Activated naive CD4-positive, alpha-beta T cell treated with anti-CD3 and anti-CD28 coated beads, Interleukin-2, amount 10 ng/mL, durations not matched to agents 7 days and 5 days (primary cell): ENCODE results near the gene PRR11.
"Not testable (repeated sequence)": the region's sequence is repeated elsewhere in the genome, so short reads cannot be mapped to it uniquely, and the experiment has no call there.

Experiments used
- CTCF ChIA-PET: fragments of 350-600 bp; sonication (Branson Sonifier 250); formaldehyde crosslinking; loops from one replicate; lab custom pipeline; 2021; ENCODE audit warnings: antibody characterized with exemption; lab: Charles Lee
- DNase-seq: peaks from one replicate; pipeline ENCODE4 v3.0.0-alpha.2; 2020
- H3K27ac Mint-ChIP-seq: one replicate; pipeline ENCODE4 v1.8.0; 2021; ENCODE audit warnings: mild to moderate bottlenecking, moderate library complexity, mixed read lengths
- H3K27me3 Mint-ChIP-seq: one replicate; pipeline ENCODE4 v1.8.0; 2021; ENCODE audit warnings: mild to moderate bottlenecking, mixed read lengths
- H3K36me3 Mint-ChIP-seq: one replicate; pipeline ENCODE4 v1.8.0; 2021; ENCODE audit warnings: mixed read lengths
- H3K4me1 Mint-ChIP-seq: one replicate; pipeline ENCODE4 v1.8.0; 2021; ENCODE audit warnings: mixed read lengths
- H3K4me3 Mint-ChIP-seq: one replicate; pipeline ENCODE4 v1.8.0; 2021; ENCODE audit warnings: mild to moderate bottlenecking, moderate library complexity, mixed read lengths
- H3K9me3 Mint-ChIP-seq: one replicate; pipeline ENCODE4 v1.8.0; 2021; ENCODE audit warnings: mixed read lengths

Gene PRR11

DNA sequence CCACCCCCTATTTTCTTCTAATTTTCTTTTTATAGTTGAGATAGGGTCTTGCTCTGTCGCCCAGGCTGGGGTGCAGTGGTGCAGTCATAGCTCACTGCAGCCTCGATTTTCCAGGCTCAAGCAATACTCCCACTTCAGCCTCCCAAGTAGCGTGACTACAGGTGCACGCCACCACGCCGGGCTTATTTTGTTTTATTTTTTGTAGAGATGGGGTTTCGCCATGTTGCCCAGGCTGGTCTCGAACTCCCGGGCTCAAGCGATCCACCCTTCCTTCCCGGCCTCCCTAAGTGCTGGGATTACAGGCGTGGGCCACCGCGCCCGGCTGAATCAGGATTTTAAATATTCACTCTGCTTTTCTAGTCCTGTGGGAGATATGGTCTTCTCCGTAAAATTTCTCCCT, 63.8 kb downstream of the PRR11 start:
- Mint-ChIP-seq H3K27me3 (peaks cover 15% of the 10 kb centered on the region), H3K4me1 (peaks cover 18% of the 10 kb centered on the region), H3K27ac (no peak overlapping the region), H3K36me3 (no peaks in the 10 kb centered on the region), H3K9me3 (no peaks in the 10 kb centered on the region), H3K4me3 (no peak overlapping the region)
- DNase-seq, result no peak
- CTCF ChIA-PET, result interaction anchor here (1.0 to 1.1 kb wide), 2 partner anchors 8 to 91 kb away, joined by 4 to 7 read pairs; no protein-coding TSS in a partner anchor

DNA sequence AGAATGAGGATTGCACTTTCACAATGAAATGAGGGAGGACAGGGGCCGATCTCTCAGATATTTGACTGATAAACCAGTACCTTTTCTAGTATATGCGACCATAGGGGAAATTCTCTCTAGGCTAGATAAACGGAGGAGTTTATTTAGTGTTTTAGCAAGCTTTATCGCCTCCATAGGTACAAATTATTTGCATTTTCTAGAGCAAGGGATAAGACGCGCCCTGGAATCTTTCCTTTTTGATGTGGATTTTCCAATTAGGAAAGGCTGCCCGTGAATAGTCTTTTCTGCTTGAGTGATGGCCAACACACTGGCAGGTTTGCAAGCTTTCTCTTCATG, 64.4 kb downstream of the PRR11 start:
- Mint-ChIP-seq H3K9me3 (no peaks in the 10 kb centered on the region), H3K27me3 (peaks cover 15% of the 10 kb centered on the region), H3K4me3 (peak overlapping the region; percentile 96), H3K36me3 (no peaks in the 10 kb centered on the region), H3K27ac (peak overlapping the region; percentile 92), H3K4me1 (peaks cover 18% of the 10 kb centered on the region)
- no peak for DNase-seq
- CTCF ChIA-PET, result interaction anchor here (0.5 to 1.1 kb wide), 8 partner anchors 9 to 221 kb away, joined by 3 to 7 read pairs (median 4); no protein-coding TSS in a partner anchor

DNA sequence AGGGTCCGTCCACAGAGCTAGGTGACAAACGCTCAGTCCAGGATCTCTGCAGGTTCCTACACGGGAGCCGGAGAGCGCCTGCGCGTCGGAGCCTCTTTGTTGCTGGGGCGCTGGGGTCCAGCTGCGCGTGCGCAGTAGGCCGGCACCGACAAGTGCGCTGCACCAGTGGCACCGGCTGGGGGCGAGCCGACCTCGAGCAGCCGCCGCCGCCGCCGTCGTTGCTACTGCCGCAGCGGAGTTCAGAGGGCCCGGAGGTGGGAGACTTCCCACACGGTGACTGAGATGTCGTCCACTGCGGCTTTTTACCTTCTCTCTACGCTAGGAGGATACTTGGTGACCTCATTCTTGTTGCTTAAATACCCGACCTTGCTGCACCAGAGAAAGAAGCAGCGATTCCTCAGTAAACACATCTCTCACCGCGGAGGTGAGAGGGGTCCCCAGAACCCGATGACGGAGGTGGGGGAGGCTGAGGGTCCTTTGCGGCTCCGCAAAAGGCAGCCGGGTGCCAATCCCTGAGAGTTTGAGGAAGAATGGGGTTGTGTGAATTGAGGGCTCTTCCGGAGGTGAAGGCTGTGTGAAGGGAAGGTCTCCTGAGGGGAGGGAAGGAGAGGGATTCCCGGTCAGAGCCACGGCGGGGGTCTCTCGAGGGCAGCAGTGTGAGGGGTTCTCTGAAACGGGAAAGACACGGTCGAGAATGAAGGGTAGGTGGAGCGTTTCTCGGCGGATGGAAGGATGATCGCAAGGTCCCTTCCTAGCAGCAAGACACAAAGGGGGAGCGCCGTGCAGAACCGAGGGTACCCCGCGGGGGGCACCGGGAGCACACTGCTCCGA, 65.0 kb downstream of the PRR11 start, which contains the start of gene GDPD1:
Gene GDPD1, plus strand, starts transcription at position 184 of the 831 bp plus-strand sequence. Its CDS starts 99 bp downstream, at position 283.
- CTCF ChIA-PET, result interaction anchor here (0.5 to 1.1 kb wide), 8 partner anchors 8 to 221 kb away, joined by 3 to 7 read pairs (median 4); no protein-coding TSS in a partner anchor
- Mint-ChIP-seq H3K27ac (peak within 1 kb of the TSS; percentile 92), H3K4me3 (peak within 1 kb of the TSS; percentile 96), H3K9me3 (no peaks in the 10 kb centered on the region), H3K27me3 (peaks cover 15% of the 10 kb centered on the region), H3K36me3 (no peaks in the 10 kb centered on the region), H3K4me1 (peaks cover 18% of the 10 kb centered on the region)
- DNase-seq, result peak; percentile 98

DNA sequence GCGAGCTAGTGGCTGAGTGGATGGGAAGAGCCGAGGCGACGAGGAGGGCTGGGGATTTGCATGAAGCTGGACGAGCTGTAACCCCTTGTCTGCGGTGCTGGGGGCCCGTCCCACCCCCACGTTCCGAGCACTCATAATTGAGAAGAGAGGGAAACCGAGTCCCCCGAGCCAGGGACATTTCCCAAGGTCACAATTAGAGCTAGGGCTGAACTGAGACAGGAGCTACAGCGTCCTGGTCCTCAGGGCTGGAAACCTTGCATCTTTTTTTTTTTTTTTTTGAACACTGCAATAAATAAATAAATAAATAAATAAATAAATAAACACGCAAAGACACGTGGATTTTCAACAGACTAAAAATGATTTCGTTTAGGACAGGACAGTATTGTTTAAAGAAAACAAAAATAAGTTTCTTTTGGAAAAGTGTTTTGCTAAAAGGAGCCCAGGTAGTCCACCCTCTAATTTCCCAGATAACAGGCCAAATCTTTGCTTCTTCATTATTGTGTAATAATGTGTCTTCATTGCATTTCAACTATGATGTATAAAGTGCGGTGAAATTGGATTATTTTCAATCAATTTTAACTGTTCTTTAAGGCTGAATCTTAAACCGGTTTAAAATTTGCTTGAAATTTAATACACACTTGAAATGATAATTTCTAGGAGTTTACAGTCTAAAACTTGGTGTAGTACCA, 65.8 kb downstream of the PRR11 start:
- CTCF ChIA-PET, result no interaction called here
- Mint-ChIP-seq H3K27ac (peak overlapping the region; percentile 92), H3K4me1 (peaks cover 18% of the 10 kb centered on the region), H3K27me3 (peaks cover 15% of the 10 kb centered on the region), H3K4me3 (peak overlapping the region; percentile 96), H3K9me3 (no peaks in the 10 kb centered on the region), H3K36me3 (no peaks in the 10 kb centered on the region)
- DNase-seq, result no peak

DNA sequence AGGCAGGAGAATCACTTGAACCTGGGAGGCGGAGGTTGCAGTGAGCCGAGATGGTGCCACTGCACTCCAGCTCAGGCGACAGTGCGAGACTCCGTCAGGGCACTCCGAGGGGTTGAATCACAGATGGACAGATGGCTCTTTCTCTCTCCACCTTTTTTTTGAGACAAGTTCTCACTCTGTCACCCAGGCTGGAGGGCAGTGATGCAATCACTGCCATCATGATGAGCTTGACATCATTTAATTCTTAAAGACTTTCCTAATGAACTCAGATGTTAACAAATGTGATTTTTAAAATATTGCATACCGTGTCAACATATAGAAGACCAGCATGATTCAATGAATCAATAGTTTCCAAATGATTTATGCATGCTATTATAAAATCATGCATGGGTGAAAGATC, 68.3 kb downstream of the PRR11 start:
- peaks cover 15% of the 10 kb centered on the region for H3K27me3 Mint-ChIP-seq
- H3K36me3 Mint-ChIP-seq, result no peaks in the 10 kb centered on the region
- no peak overlapping the region for H3K27ac Mint-ChIP-seq
- H3K4me3 Mint-ChIP-seq, result no peak overlapping the region
- no peaks in the 10 kb centered on the region for H3K9me3 Mint-ChIP-seq
- no peak for DNase-seq
- peaks cover 18% of the 10 kb centered on the region for H3K4me1 Mint-ChIP-seq
- CTCF ChIA-PET, result no interaction called here

DNA sequence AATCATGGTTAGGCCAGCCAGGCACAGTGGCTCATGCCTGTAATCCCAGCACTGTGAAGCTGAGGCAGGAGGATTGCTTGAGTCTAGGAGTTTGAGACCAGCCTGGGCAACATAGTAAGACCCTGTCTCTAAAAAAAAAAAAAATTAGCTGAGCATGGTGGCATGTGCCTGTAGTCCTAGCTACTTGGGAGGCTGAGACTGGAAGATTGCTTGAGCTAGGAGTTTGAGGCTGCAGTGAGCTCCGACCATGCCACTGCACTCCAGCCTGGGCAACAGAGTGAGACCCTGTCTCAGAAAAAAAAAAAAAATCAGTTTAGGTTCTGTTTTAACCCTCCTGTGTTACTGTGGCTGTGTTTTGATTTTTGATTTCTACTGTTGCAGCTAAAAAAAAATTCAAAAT, 73.0 kb downstream of the PRR11 start:
- H3K4me1 Mint-ChIP-seq, DNase-seq, H3K4me3 Mint-ChIP-seq, H3K36me3 Mint-ChIP-seq, H3K9me3 Mint-ChIP-seq, H3K27ac Mint-ChIP-seq, H3K27me3 Mint-ChIP-seq: not testable (repeated sequence)
- CTCF ChIA-PET, result interaction anchor here (0.7 to 1.1 kb wide), 2 partner anchors 9 to 1077 kb away, joined by 3 read pairs; partner anchors contain the start of gene GDPD1

DNA sequence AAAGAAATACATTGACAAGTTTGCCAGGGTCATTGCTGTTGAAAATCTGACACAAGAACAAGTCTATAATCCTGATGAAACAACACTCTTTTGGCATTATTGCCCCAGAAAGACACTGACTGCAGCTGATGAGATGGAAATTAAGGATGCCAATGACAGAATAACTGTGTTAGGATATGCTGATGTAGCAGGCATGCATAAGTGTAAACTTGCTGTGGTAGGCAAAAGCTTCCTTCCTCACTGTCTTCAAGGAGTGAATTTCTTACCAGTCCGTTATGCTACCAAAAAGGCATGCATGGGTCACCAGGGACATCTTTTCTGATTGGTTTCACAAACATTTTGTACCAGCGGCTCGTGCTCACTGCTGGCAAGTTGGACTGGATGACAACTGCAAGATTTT, 75.2 kb downstream of the PRR11 start:
- DNase-seq, result no peak
- no peak overlapping the region for H3K27ac Mint-ChIP-seq
- no peak overlapping the region for H3K4me3 Mint-ChIP-seq
- H3K9me3 Mint-ChIP-seq, result no peaks in the 10 kb centered on the region
- CTCF ChIA-PET, result no interaction called here
- H3K36me3 Mint-ChIP-seq, result no peaks in the 10 kb centered on the region
- peaks cover 5% of the 10 kb centered on the region for H3K4me1 Mint-ChIP-seq
- peaks cover 4% of the 10 kb centered on the region for H3K27me3 Mint-ChIP-seq

DNA sequence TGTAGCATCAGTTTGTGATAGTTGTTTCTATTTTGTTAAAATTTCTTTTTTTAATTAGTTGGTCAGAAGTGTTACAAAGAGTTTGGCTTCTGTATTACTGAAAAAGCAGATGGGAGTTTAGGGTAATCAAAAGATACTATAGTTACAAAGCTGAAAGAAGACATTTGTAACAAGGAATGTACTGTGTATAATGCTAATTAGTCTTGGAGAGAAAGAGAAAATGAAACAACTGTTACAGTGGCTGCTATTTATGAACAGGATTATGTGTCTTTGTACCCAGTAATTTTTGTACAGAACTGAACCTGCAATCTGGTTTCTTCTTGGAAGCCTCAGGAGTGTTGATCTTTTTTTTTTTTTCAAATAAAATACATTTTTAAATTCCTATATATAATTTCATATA, 79.1 kb downstream of the PRR11 start:
- DNase-seq, result no peak
- H3K4me3 Mint-ChIP-seq, result no peak overlapping the region
- H3K9me3 Mint-ChIP-seq, result no peaks in the 10 kb centered on the region
- H3K27me3 Mint-ChIP-seq, result peaks cover 4% of the 10 kb centered on the region
- CTCF ChIA-PET, result no interaction called here
- H3K36me3 Mint-ChIP-seq, result no peaks in the 10 kb centered on the region
- H3K4me1 Mint-ChIP-seq, result peaks cover 5% of the 10 kb centered on the region
- H3K27ac Mint-ChIP-seq, result no peak overlapping the region

DNA sequence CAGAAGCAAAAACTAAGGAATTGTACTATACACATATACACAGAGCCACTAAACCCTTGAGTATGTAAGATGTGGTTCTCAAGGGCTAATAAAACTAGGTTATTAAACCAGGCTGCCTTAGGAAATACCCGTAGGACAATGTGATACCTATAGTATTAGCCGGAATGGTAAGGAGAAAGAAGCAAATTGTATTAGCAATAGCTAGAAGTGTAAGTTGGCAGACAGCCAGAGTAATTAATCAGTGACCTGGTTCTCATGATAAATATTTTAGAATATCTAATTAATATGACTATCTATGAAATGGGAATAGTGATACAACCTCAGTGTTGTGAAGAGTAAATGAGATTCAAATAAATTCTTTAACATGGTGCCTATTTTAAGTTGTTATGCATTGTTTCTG, 83.4 kb downstream of the PRR11 start:
- no peaks in the 10 kb centered on the region for H3K9me3 Mint-ChIP-seq
- no peak overlapping the region for H3K4me3 Mint-ChIP-seq
- H3K4me1 Mint-ChIP-seq, result peaks cover 3% of the 10 kb centered on the region
- DNase-seq, result no peak
- H3K27ac Mint-ChIP-seq, result no peak overlapping the region
- no peaks in the 10 kb centered on the region for H3K27me3 Mint-ChIP-seq
- CTCF ChIA-PET, result interaction anchor here (1.0 kb wide), 1 partner anchor 19 kb away, joined by 4 read pairs; the partner anchor contains the start of gene GDPD1
- no peaks in the 10 kb centered on the region for H3K36me3 Mint-ChIP-seq

DNA sequence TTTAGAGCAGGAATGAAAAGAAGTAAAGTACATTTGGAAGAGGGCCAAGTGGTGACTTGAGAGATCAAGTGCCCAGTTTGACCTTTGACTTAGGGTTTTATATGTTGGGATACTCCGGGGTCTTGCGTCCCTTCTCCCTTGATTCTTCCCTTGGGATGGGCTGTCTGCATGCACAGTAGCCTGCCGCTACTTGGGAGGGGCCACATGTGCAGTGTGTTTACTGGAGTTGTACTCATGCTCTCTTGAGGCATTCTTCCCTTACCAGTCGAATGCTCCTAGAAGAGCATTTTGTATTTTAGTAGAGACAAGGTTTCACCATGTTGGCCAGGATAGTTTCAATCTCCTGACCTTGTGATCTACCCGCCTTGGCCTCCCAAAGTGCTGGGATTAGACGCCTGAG, 88.5 kb downstream of the PRR11 start:
- no peaks in the 10 kb centered on the region for H3K4me1 Mint-ChIP-seq
- no peaks in the 10 kb centered on the region for H3K36me3 Mint-ChIP-seq
- DNase-seq, result no peak
- H3K27ac Mint-ChIP-seq, result no peak overlapping the region
- no peak overlapping the region for H3K4me3 Mint-ChIP-seq
- CTCF ChIA-PET, result no interaction called here
- H3K27me3 Mint-ChIP-seq, result no peaks in the 10 kb centered on the region
- H3K9me3 Mint-ChIP-seq, result no peaks in the 10 kb centered on the region
